K562 (cell line): ENCODE results near the gene SRP72.

ENCODE experiments used
- CBX2 ChIP-seq: fragments of 200-600 bp; sonication (generic); IDR thresholded peaks from one replicate; pipeline ENCODE4 v1.6.1; 2012; ENCODE audit warnings: mild to moderate bottlenecking, low read length, inconsistent platforms; ENCODE audit not compliant: insufficient read depth, poor library complexity, severe bottlenecking
- JUN ChIP-seq, 2 experiments: sonication (generic) in 1 of 2; formaldehyde crosslinking in 1 of 2; IDR thresholded peaks; 2 replicates each; pipeline versions ENCODE4 v1.6.1 to v1.8.0; 2012 to 2022; ENCODE audit warnings: borderline replicate concordance in 2 of 2, mild to moderate bottlenecking in 2 of 2, improper control_type of control experiment in 1 of 2, low read depth in 1 of 2, low read length in 1 of 2, missing genetic modification reagents in 1 of 2
- NFIC ChIP-seq: fragments of 450-650 bp; IDR thresholded peaks from 2 replicates; pipeline ENCODE4 v1.6.1; 2017; ENCODE audit warnings: mild to moderate bottlenecking, inconsistent platforms
- OTX1 ChIP-seq: fragments of 450-650 bp; formaldehyde crosslinking; IDR thresholded peaks from 2 replicates; pipeline ENCODE4 v1.4.0; 2022; ENCODE audit warnings: mild to moderate bottlenecking
- POLR2AphosphoS2 ChIP-seq: IDR thresholded peaks from 2 replicates; pipeline ENCODE4 v1.6.1; 2012; ENCODE audit warnings: low read length, improper control_type of control experiment
- POLR2AphosphoS5 ChIP-seq: IDR thresholded peaks from 2 replicates; pipeline ENCODE4 v1.6.1; 2011; ENCODE audit warnings: mild to moderate bottlenecking, low read depth, low read length, moderate library complexity; ENCODE audit not compliant: control insufficient read depth, insufficient read depth
- TBP ChIP-seq: optimal IDR thresholded peaks from 2 replicates; pipeline ENCODE3; 2011; ENCODE audit warnings: low read depth, low read length, improper control_type of control experiment
- ZNF217 ChIP-seq: sonication (generic); formaldehyde crosslinking; IDR thresholded peaks from 2 replicates; pipeline ENCODE4 v1.8.0; 2022; ENCODE audit warnings: mild to moderate bottlenecking, missing genetic modification reagents
- TF ChIP-seq, protein P1 (sequence below): fragments of 450-650 bp; IDR thresholded peaks from 2 replicates; pipeline ENCODE4 v1.6.1; 2016; ENCODE audit warnings: missing biosample characterization, missing genetic modification characterization
- TF ChIP-seq, protein P2 (sequence below), 3 experiments: IDR thresholded peaks in 2 of 3; conservative IDR thresholded peaks in 1 of 3; 2 replicates each; pipeline ENCODE4 v1.5.1; 2011 to 2012; ENCODE audit warnings: low read length in 3 of 3, mild to moderate bottlenecking in 3 of 3, control low read depth in 2 of 3, improper control_type of control experiment in 1 of 3, inconsistent platforms in 1 of 3, low read depth in 1 of 3, mixed read lengths in 1 of 3, moderate library complexity in 1 of 3; ENCODE audit not compliant: insufficient read depth in 2 of 3

DNA sequence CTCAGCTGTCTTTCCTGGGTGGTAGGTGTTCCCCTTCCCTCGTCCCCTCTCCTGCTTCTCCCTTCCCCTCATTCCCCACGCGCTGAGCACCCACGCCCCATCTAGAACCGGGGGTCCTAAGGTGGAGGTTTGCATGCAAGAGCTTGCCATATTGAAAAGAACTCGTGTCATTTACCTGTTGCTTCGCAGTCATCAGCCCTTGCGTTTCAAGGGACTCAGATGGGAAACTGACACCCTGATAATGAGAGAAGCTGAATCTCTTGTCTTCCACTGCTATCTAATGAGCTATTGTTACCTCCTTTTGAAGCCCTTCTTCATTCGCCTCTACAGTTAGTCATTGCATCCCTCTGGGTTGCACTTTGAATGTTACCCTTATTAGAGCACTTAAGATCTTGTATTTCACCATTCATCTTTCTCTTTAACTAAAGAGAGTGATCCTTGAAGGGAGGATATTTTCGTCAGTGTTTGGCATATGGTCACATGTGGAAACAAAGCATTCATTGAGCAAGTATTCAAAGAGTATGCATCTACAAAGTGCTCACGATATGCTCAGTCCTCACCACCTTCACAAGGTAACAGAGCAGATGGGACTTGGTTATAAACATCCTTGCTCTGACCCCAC, 63.8 kb downstream of the SRP72 start:
- TF ChIP-seq OTX1 (CRISPR knock-in tag) (no peak), ZNF217 (CRISPR knock-in tag) (no peak), NFIC (no peak), TBP (no peak), POLR2AphosphoS5 (no peak), JUN (IDR thresholded peaks at IDR 0.05; ENCODE audit: borderline replicate concordance, low read depth, low read length) (no peak), JUN (CRISPR knock-in tag; IDR thresholded peaks at IDR 0.05; ENCODE audit: borderline replicate concordance) (no peak), POLR2AphosphoS2 (no peak), CBX2 (no peak)
- TF ChIP-seq, protein P1, sequence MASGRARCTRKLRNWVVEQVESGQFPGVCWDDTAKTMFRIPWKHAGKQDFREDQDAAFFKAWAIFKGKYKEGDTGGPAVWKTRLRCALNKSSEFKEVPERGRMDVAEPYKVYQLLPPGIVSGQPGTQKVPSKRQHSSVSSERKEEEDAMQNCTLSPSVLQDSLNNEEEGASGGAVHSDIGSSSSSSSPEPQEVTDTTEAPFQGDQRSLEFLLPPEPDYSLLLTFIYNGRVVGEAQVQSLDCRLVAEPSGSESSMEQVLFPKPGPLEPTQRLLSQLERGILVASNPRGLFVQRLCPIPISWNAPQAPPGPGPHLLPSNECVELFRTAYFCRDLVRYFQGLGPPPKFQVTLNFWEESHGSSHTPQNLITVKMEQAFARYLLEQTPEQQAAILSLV = no peak
- TF ChIP-seq, protein P2, sequence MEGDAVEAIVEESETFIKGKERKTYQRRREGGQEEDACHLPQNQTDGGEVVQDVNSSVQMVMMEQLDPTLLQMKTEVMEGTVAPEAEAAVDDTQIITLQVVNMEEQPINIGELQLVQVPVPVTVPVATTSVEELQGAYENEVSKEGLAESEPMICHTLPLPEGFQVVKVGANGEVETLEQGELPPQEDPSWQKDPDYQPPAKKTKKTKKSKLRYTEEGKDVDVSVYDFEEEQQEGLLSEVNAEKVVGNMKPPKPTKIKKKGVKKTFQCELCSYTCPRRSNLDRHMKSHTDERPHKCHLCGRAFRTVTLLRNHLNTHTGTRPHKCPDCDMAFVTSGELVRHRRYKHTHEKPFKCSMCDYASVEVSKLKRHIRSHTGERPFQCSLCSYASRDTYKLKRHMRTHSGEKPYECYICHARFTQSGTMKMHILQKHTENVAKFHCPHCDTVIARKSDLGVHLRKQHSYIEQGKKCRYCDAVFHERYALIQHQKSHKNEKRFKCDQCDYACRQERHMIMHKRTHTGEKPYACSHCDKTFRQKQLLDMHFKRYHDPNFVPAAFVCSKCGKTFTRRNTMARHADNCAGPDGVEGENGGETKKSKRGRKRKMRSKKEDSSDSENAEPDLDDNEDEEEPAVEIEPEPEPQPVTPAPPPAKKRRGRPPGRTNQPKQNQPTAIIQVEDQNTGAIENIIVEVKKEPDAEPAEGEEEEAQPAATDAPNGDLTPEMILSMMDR (IDR thresholded peaks at IDR 0.05 in 2 of 3, conservative IDR thresholded peaks at IDR 0.05 in 1 of 3; ENCODE audit: insufficient read depth in 2 of 3, low read depth in 1 of 3, low read length in 3 of 3) = no peak
